ENCODE data around the gene NEURL1. TPM values are rescaled to one million over a fixed set of nuclear protein-coding genes. Genes with fewer than 3 reads are reported as not detected.

Gene NEURL1
- total RNA-seq, 1 experiment from 2014 or later, result 0.10 TPM

GRCh38 chr10:103533827-103534226 lies 40.3 kb downstream of the NEURL1 start:
- ChIA-PET CTCF (no interaction called here), POLR2A (interaction anchor here (0.7 kb wide), 1 partner anchor 155 kb away, joined by 5 read pairs; no protein-coding TSS in a partner anchor)
- Histone ChIP-seq H3K4me3 (ENCODE audit: low read depth in 2 of 2, low read length in 2 of 2) (no peak overlapping the region), H3K27ac (ENCODE audit: low read length) (no peak overlapping the region), H3K9me3 (ENCODE audit: control insufficient read depth, insufficient read depth, low read depth, low read length) (no peaks in the 10 kb centered on the region), H3K4me1 (ENCODE audit: control insufficient read depth, insufficient read depth, low read length) (no peaks in the 10 kb centered on the region), H3K27me3 (ENCODE audit: control insufficient read depth, insufficient read depth, low read length) (peaks cover 9% of the 10 kb centered on the region; the same call in 1 of the 2 replicates), H3K36me3 (ENCODE audit: control insufficient read depth, insufficient read depth, low read length) (no peaks in the 10 kb centered on the region)
- ATAC-seq (no peak), DNase-seq (ENCODE audit: low read depth, low spot score) (no peak)
- intact Hi-C loops (cut with micrococcal nuclease; ENCODE audit: unreplicated experiment) (no loop called here), in situ Hi-C loops (cut with HindIII; ENCODE audit: low pct_unique_long_range_greater_than_20kb, low sequenced_read_pairs) (no loop called here)
- BruUV-seq (replicated peaks), result no TSS peak
- TF ChIP-seq CTCF (IDR thresholded peaks at IDR 0.05), result no peak
- TF ChIP-seq POLR2AphosphoS5 (IDR thresholded peaks at IDR 0.05; ENCODE audit: low read depth, low read length), result no peak
- no peak for TF ChIP-seq SIN3A (IDR thresholded peaks at IDR 0.05; ENCODE audit: borderline replicate concordance, insufficient read depth, low read depth, low read length)
- TF ChIP-seq REST (IDR thresholded peaks at IDR 0.05; ENCODE audit: insufficient read depth in 1 of 2, low read depth in 2 of 2, low read length in 1 of 2), result no peak
- no peak for TF ChIP-seq TCF7L2 (IDR thresholded peaks at IDR 0.05; ENCODE audit: low read depth, low read length)

GRCh38 chr10:103534621-103535498 lies 41.4 kb downstream of the NEURL1 start:
- no peak for DNase-seq (ENCODE audit: low read depth, low spot score)
- ATAC-seq, result peak; percentile 50; the same call in 1 of the 2 replicates
- in situ Hi-C loops (cut with HindIII; ENCODE audit: low pct_unique_long_range_greater_than_20kb, low sequenced_read_pairs) (no loop called here), intact Hi-C loops (cut with micrococcal nuclease; ENCODE audit: unreplicated experiment) (no loop called here)
- no peak overlapping the region for H3K27ac ChIP-seq (ENCODE audit: low read length)
- TF ChIP-seq CTCF (IDR thresholded peaks at IDR 0.05), result no peak
- no peak for TF ChIP-seq REST (IDR thresholded peaks at IDR 0.05; ENCODE audit: insufficient read depth in 1 of 2, low read depth in 2 of 2, low read length in 1 of 2)
- no peak for TF ChIP-seq TCF7L2 (IDR thresholded peaks at IDR 0.05; ENCODE audit: low read depth, low read length)
- TF ChIP-seq POLR2AphosphoS5 (IDR thresholded peaks at IDR 0.05; ENCODE audit: low read depth, low read length), result no peak
- TF ChIP-seq SIN3A (IDR thresholded peaks at IDR 0.05; ENCODE audit: borderline replicate concordance, insufficient read depth, low read depth, low read length), result no peak
- no peaks in the 10 kb centered on the region for H3K9me3 ChIP-seq (ENCODE audit: control insufficient read depth, insufficient read depth, low read depth, low read length)
- H3K27me3 ChIP-seq (ENCODE audit: control insufficient read depth, insufficient read depth, low read length), result peaks cover 12% of the 10 kb centered on the region; the same call in 1 of the 2 replicates
- ChIA-PET CTCF (no interaction called here), POLR2A (no interaction called here)
- BruUV-seq (replicated peaks), result no TSS peak
- H3K4me1 ChIP-seq (ENCODE audit: control insufficient read depth, insufficient read depth, low read length), result no peaks in the 10 kb centered on the region
- no peak overlapping the region for H3K4me3 ChIP-seq (ENCODE audit: low read depth in 2 of 2, low read length in 2 of 2)
- H3K36me3 ChIP-seq (ENCODE audit: control insufficient read depth, insufficient read depth, low read length), result no peaks in the 10 kb centered on the region
